Cardiac septum (tissue), 1 donor: ENCODE data around the gene CABP4. TPM values are rescaled to one million over a fixed set of nuclear protein-coding genes. Genes with fewer than 3 reads are reported as not detected.

Experiments
- DNase-seq: peaks from one replicate; pipeline ENCODE4 v3.0.0-alpha.2; 2020; ENCODE audit warnings: low spot score
- intact Hi-C: fragments of 100-400 bp; cut with DNase I; formaldehyde crosslinking; loops from one replicate; pipeline ENCODE4 v1.14.0; 2022
- long read RNA-seq: library from polyadenylated mRNA; unstranded; transcript quantifications from one replicate; pipeline ENCODE4 v2.0.0, GENCODE V29; 2021
- total RNA-seq: library from RNA; stranded (reverse); fragmentation: NEBNext Ultra II Directional; extraction: Animal tissue kit (Norgen Biotek cat#: 25700); gene quantifications from one replicate; pipeline ENCODE4 v1.2.1, GENCODE V29; 2021
- donor health status: DM: no; HTN: no; CAD: no.

CABP4 gene
- 0.11 TPM for total RNA-seq
- long read RNA-seq, partial matches to known transcripts = 0 of 1 reads
- long read RNA-seq, other reads (novel, unspliced or antisense) = 1 of 1 reads

DNA sequence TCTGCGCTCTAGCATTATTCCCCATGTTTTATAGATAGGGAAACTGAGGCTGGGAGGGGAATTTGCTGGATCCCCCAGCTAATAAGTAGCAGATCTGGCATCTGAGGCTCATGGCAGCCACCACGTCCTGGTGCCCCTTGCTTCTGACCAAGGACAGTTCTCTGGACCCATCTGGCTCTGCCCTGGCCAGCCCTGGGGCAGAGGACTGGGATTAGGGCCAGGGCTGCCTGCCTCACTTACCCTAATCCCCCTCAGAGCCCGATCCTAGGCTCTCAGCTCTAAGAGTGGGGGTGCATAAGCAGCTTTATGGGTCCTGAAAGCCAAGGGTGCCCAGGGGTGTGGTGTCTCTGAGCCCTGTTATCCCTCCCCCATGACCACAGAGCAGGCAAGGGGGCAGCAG lies at the start of gene CABP4:
CABP4 (plus strand) TSS at position 301 of the 400 bp plus-strand sequence; CDS start at position 371, 70 bp downstream.
- intact Hi-C loops = no loop called here
- no peak for DNase-seq

DNA sequence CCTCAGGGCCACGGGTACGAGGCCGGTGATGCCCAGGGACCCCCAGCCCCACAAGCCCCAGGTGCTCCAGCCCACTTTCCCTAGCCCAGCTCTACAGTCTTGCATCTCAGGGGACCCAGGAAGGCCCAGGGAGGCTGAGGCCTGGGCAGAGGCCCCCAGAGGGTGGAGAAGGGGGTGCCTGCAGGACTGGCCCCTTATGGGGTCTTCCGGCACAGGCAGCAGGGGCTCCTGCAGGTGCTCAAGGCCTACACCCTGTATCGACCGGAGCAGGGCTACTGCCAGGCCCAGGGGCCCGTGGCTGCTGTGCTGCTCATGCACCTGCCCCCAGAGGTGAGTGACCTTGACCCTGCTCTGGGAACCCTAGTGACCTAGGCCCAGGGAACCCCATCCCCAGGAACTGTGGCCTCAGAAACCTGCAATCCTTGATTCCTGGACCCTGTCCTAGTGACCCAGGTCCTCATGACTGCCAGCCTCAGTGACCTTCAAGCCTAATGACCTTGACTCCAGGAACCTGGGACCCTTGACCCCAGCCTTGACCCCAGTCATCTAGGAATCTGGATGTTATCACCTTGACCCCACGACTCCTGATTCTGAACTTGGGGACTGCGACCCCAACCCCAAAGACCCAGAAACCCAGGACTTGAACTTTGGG lies 49.3 kb upstream of the CABP4 start:
- DNase-seq = no peak
- intact Hi-C loops = no loop called here

DNA sequence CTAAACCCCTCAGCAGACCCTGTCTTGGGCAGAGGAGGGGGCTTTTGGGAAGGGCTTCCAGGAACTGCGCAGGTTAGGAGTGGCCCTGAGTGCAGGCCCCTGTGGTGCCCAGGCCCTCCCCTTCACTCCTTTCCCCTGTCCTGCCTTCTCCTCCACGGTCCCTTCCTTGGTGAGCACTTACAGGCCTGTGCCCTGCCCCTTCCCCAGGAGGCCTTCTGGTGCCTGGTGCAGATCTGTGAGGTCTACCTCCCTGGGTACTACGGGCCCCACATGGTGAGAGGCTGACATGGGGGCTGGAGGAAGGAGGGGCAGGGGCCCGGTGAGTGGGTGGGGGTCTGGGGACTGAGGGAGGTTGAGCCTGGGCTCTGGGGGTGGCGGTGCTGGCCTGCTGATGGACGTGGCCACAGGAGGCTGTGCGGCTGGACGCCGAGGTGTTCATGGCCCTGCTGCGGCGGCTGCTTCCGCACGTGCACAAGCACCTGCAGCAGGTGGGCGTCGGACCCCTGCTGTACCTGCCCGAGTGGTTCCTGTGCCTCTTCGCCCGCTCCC lies 48.7 kb upstream of the CABP4 start:
- no peak for DNase-seq
- intact Hi-C loops = no loop called here

DNA sequence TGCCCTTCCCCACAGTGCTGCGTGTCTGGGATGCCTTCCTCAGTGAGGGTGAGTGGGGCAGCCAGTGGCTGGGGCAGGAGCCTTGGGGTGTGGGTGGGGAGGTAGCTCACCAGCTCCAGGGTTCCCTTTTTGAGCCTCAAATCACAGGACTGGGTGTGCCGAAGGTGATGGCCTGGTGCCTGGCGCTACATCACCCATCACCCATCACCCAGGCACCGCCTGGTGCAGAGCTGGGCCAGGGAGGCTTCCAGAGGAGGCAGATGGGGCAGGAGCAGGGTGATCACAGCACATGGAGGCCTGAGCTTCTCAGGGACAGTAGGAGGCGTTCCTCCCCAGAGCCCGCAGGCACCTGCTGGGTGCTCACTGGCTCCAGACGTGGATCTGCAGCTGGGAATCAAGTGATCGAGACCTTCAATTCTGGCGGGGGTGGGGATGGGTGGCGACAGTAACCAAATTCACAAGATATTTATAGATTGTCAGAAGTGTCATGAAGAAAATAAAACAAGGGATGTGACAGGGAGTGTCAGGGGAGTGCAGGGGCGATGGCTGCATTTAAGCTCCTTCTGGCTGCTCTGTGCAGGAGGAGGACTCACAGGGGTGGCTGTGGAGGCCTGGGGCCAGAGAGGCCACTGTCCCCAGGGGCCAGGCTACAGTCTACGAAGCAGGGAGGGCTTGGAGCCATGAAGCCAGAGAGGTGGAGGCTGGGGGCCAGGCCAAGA lies 48.0 kb upstream of the CABP4 start:
- no peak for DNase-seq
- intact Hi-C loops = no loop called here

DNA sequence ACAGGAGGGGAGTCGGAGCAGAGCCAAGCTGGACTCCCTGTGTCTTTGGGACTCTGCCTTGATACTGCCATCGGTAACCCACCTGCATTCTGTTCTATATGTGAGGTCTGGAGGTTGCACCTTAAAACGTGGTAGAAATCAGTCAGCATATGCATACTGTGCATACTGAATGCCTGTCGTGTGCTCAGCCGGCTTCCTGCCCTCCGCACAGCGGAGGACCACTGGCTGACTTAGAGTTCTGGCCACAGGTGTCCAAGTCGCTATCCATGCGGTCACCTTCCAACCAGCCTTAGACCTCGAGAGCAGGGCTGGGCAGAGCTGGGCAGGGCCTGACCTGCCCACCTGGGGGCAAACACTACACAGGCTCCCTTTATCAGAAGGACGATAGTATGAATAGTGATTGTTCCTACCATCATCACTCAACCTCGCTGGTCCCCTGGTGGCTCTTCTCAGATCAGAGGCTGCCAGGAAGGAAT lies 47.4 kb upstream of the CABP4 start:
- DNase-seq = no peak
- intact Hi-C loops = no loop called here

DNA sequence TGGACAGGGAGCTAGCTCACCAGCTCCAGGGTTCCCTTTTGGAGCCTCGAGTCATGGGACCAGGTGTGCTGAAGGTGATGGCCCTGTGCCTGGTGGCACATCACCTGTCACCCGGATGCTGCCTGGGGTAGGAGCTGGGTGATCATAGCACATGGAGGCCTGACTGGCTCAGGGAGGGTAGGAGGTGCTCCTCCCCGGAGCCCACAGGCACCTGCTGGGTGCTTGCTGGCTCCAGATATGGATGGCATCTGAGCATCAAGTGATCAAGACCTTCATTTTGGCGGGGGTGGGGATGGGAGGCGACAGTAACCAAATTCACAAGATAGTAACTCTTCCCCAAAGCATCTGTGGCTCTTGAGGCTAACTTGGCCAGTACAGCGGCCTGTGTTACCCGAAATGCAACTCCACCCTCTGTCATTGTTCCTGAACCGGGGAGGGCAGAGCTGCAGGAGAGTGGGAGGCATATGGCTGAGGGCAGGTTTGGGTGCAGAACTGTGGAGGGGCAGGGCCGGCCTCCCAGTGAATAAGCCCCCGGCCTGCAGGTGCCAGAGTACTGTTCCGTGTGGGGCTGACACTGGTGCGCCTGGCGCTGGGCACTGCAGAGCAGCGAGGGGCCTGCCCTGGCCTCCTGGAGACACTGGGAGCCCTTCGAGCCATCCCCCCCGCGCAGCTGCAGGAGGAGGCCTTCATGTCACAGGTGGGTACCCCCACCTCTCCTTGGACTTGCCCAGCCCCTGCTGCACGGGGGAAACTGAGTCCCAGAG lies 46.5 kb upstream of the CABP4 start:
- DNase-seq = no peak
- intact Hi-C loops = no loop called here

DNA sequence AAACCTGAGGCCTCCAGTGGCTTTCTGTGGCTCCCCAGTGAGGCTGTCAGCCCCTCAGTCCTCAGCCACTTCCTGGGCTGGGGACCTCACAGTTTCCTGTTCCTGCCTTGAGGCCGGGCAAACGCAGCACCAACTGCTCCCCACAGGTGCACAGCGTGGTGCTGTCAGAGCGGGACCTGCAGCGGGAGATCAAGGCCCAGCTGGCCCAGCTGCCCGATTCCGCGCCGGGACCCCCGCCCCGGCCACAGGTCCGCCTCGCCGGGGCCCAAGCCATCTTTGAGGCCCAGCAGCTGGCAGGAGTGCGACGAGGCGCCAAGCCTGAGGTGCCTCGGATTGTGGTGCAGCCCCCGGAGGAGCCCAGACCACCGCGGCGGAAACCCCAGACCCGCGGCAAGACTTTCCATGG lies 45.9 kb upstream of the CABP4 start:
- intact Hi-C loops = no loop called here
- no peak for DNase-seq

DNA sequence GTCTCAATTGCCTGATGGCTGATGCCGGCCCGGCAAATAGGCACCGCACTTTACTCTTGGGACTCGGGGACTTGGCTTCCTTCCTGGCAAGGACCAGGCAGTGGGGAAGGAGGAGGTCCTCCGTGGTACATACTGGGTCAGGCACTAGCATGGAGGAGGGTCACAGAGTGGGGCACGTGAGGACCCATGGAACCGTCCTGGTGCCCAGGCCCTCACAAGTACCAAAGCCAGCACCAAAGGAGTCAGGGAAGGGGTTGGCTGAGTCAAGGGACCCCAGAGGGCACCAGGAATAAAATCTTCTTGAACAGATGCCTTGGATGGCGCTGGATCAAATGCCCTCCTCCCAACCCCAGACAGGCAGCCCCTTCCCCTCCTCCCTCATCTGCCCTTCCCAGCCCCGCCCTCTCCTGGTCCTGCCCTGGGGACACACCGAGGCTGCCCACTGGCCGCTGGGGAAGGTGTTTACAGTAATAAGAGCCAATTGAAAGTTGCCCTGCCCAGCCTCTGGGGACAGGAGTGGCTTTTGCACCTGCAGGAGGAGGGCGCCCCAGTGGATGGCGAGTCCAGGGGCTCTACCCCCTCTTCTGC lies 45.3 kb upstream of the CABP4 start:
- intact Hi-C loops = no loop called here
- no peak for DNase-seq

DNA sequence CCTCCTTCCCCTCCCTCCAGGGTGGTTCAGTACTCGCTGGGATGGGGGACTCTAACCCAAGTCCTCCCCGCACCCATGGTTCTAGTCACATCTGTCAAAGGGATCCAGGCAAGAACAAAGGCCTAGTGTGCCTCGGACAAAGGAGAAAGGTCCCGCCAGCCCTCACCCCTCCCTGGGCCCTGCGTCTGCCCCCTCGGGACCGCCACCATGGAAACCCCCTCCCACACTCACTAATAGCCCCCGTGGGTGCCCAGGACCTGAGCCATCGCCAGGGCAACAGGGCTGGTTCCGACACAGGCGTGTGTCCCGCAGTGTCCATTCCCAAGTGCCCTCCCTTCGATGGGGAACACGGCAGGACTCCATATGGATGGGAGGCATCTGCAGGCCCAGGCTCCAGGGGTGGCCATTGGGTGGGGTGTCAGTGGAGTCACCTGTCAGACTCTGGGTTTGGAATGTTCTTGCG lies 44.8 kb upstream of the CABP4 start:
- intact Hi-C loops = no loop called here
- DNase-seq = no peak

DNA sequence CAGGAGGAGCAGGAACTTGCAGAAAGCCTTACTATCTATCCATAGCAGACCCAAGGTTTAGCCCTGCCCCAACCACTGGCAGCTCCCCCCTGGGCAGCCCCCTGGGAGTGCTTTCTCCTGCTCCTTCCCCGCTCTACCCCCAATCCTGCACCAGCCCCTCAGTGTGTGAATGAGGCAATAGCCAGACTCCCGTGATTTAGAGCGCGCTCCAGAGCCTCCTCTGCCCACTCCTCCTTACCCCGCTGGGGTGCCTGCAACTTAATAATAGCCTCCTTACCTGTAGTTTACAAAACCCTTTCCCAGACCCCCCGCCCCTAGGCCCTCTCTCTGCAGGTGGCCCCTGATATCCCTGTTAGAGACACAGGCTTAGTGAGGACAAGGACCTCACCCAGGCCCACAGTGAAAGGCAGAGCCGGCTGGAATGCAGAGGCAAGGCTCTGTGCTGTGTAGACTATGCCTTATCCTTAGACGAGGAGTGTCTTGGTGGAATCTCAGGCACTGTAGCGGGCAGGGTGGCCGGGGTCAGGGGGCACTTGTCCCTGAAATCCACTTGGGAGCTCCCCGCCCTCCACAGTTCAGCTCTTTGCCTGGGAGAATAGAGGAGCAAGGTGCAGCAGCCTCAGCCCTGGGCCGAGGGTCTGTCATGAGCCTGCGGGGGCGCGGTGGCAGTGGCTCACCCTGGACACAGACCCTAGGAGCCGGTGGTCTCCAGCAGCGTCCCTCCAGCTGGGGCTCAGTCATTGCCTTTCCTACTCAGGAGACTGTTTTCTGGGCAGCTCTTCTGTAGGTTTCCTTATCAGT lies 44.0 kb upstream of the CABP4 start:
- intact Hi-C loops = no loop called here
- no peak for DNase-seq

DNA sequence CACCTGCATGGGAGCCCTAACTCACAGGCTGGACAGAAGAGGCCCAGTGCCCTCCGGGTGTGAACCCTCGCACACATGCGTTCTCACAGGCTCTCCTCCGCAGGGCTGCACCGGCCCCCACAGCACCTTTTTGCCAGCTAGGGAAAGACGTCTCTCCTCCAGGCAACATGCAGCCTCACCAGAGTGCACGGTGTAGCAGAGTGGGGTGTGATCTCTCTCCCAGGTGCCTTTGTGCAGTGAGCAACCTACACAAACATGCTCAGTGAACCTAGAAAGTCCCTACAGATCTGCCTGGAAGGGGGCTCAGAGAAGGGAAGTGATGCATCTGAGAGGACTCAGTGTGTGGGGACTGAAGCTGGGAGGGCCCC lies 43.4 kb upstream of the CABP4 start:
- intact Hi-C loops = no loop called here
- no peak for DNase-seq

DNA sequence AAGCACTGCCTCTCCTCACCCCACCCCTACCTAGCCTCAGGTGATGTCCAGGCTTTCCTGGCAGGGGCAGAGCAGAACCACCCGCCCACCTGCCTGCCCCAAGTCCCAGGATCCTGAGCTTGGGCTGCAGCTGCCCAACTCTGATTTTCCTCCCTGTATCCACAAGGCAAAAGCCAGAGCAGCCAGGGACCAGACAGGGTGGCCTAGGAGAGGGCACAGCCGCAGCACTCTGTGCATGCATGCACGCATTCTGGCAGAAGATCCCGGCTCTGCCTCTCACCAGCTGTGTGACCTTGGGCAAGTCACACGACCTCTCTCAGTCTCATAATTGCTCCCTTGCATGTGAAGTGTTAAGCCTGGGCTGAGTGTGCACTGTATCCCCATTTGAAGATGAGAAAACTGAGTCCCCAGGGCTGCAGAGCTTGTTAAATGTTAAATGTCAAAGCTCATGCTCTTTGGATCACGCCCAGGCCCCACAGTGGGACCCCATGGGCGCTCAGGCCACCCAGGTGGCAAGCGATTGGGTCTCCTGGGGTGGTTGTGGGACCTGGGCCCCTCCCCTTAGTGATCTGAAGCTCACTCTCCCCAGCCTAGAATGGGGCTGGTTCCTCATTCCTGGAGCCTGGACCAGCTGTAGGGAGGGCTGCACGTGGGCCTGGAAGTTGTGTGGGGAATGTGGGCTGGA lies 42.5 kb upstream of the CABP4 start:
- no peak for DNase-seq
- intact Hi-C loops = no loop called here

DNA sequence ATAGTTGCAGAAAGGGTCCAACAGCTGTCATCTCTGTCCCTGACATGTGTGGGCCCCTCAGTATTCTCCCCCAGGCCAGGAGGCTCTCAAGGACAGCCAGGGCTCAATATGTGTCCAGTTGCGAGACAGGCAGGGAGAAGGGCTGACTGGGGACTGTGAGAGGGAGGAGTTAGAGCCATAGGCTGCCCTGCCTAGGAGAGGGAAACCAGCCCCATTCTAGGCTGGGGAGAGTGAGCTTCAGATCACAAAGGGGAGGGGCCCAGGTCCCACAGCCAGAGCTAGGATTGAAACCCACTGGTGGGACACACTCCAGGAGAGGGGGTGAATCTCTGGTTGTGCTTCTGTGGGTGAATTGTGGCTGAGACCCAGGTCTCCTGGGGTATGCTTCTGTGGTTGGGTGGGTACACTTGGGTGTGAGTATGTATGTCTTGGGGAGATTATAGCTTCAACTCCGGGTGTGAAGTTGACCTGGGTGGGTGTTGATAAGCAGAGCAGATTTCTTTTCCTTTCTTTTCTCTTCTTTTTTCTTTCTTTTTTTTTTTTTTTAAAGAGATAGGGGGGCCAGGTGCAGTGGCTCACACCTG lies 41.8 kb upstream of the CABP4 start:
- no peak for DNase-seq
- intact Hi-C loops = no loop called here

DNA sequence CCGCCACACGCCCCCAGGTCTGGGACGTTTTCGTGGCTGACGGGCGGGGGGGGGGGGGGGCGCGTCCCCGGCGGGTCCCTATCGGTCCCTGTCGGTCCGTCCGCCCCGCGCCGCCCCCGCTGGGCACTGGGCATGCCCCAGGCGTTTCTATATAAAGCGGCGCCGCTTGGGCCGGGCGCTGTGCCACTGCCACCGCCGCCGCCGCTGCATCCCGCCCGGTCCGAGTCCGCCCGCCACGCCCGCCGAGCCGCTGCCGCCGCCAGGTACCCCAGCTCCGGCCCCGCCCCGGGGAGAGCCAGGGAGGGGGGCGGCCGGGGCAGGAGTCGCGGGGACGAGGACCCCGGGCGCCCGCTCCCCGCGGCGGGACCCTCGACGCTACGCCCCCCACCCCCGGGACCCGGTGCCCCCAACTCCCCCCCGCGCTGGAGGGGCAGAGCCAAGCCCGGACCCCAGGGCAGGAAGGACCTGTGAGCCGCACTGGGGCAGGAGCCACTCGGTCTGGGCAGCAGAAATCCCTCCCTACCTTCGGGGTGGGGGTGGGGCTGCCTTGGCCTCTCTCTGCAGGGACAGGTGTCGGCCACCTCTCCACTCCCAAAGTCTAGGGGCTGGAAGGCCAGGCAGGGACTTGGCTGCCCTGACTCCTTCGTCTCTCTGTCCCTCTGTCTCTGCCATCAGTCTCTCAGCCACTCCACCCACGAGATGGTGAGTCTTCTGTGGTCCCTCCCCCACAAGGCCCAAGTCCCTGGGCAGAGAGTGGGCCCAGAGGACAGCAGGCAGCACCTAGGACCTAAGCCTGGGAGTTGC lies 39.5 kb upstream of the CABP4 start, which contains the start of gene CARNS1:
CARNS1 (plus strand) TSS at position 178 of the 804 bp plus-strand sequence; CDS start at position 700, 522 bp downstream.
- intact Hi-C loops = no loop called here

DNA sequence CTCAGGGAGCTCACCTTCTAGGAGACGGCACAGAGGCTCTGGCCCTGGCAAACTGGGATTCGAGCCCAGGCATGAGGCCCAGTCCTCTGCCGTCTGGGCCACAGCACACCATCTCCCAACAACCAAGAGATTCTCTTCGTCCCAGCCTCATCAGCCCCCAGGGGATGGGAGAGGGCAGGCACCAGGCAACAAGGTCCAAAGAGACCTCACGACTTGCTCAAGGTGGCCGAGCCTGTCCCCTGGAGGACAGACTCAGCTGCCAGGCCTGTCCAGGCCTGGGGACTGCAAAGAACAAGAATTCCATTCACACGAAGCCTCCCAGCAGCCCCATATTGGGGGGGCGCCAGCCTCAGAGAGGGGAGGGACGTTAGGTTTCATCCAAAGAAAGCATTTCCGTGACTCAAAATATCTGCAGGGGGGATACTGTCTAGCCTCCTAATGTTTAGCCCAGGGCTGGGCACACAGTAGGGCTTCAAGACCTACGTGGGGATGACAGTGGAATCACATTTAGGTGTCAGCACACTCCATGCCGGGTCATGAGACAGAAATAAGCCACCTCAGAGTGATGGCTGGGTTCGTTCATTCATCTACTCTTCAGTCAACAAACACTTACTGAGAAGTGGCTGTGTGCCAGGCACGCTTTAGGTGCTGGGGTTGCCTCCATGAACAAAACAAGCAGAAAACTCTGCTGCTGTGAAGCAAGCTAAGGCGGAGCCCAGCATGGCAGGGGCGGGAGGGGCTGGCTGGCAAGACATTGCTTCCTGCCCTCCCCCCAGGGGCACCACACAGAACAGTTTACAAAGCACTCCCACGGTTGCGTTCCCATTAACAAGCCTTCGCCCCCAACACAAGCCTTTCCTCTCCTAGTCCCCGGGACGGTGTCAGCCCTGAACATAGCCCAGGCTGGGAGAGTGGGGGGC lies 38.5 kb upstream of the CABP4 start:
- intact Hi-C loops = no loop called here
- no peak for DNase-seq

More for the DNA sequence above, 39.5 kb upstream of the CABP4 start, which contains the start of gene CARNS1:
- no peak for DNase-seq

DNA sequence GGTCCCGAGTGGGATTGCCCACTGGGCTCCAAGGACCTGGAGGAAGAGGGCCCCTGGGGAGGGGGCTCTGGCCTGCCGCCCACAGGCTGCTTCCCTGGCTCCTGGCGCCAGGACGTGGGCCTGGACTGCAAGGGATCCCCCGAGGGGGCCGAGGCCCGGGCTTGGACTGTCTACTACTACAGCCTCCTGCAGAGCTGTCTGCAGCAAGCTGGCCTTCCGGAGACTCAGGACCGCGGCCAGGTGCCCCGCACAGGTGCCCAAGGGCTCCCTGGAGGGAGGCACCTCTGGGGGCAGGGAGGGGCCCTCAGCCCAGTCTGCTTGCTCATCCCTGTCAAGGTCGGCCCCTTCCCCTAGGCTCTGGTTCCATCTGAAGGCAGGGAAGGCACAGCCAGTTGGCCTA lies 37.7 kb upstream of the CABP4 start:
- DNase-seq = no peak
- intact Hi-C loops = no loop called here
